B cell (primary cell): ENCODE data around the gene LRRC8B. TPM values are rescaled to one million over a fixed set of nuclear protein-coding genes. Genes with fewer than 3 reads are reported as not detected.

Experiments
- ATAC-seq: fragments of 200-7000 bp; cut with Tn5 transposase; one replicate; pipeline ENCODE4 v1.10.0; 2021; ENCODE audit warnings: low read depth, mild to moderate bottlenecking, moderate number of reproducible peaks, moderate library complexity
- CTCF ChIA-PET: fragments of 350-600 bp; sonication (Branson Sonifier 250); formaldehyde crosslinking; loops from one replicate; lab custom pipeline; 2021; ENCODE audit warnings: antibody characterized with exemption, inconsistent platforms; lab: Charles Lee
- POLR2A ChIA-PET: fragments of 350-600 bp; sonication (Branson Sonifier 250); formaldehyde crosslinking; loops from one replicate; lab custom pipeline; 2021; ENCODE audit warnings: antibody characterized with exemption; lab: Charles Lee
- DNase-seq: peaks from one replicate; pipeline ENCODE4 v3.0.0; 2013
- H2AFZ ChIP-seq: 2 replicates; pipeline ENCODE4 v1.6.1; 2012; ENCODE audit warnings: mild to moderate bottlenecking, low read depth, low read length; ENCODE audit not compliant: insufficient read depth, poor library complexity, severe bottlenecking
- H3K27ac ChIP-seq, 2 donors: 1 replicate in 1 of 2; 2 replicates in 1 of 2; pipeline ENCODE4 v1.5.1; 2012 to 2013; ENCODE audit warnings: low read length in 2 of 2, mild to moderate bottlenecking in 2 of 2, moderate library complexity in 1 of 2
- H3K27me3 ChIP-seq, 4 experiments: fragments of 200-600 bp in 1 of 4; sonication (generic) in 1 of 4; replicated peaks in 1 of 4; 1 replicate in 2 of 4; 2 replicates in 2 of 4; pipeline versions ENCODE4 v1.6.1 to v1.7.0; 2013 to 2016; ENCODE audit warnings: low read length in 3 of 4, mild to moderate bottlenecking in 2 of 4, mixed read lengths in 1 of 4, moderate library complexity in 1 of 4; ENCODE audit not compliant: insufficient read depth in 4 of 4, control insufficient read depth in 3 of 4; ENCODE audit errors: control extremely low read depth in 1 of 4
- H3K36me3 ChIP-seq, 2 experiments: replicated peaks in 1 of 2; 1 replicate in 1 of 2; 2 replicates in 1 of 2; pipeline versions ENCODE4 v1.6.1 to v1.7.1; 2013; ENCODE audit warnings: low read length in 1 of 2; ENCODE audit not compliant: insufficient read depth in 2 of 2, control insufficient read depth in 1 of 2; ENCODE audit errors: control extremely low read depth in 1 of 2, extremely low read depth in 1 of 2
- H3K4me1 ChIP-seq, 2 donors: fragments of 200-600 bp in 1 of 2; sonication (generic) in 1 of 2; 1 replicate in 1 of 2; 2 replicates in 1 of 2; pipeline versions ENCODE4 v1.5.1 to v1.6.1; 2013 to 2017; ENCODE audit warnings: low read length in 2 of 2; ENCODE audit not compliant: control insufficient read depth in 2 of 2, insufficient read depth in 2 of 2
- H3K4me2 ChIP-seq: replicated peaks from 2 replicates; pipeline ENCODE3; 2012; ENCODE audit warnings: mild to moderate bottlenecking, low read depth, low read length; ENCODE audit not compliant: poor library complexity, severe bottlenecking
- H3K4me3 ChIP-seq, 5 experiments: fragments of 200-600 bp in 1 of 5; sonication (generic) in 1 of 5; 1 replicate in 3 of 5; 2 replicates in 2 of 5; pipeline versions ENCODE4 v1.5.1 to v1.7.0; 2011 to 2016; ENCODE audit warnings: low read length in 4 of 5, mild to moderate bottlenecking in 4 of 5, low read depth in 2 of 5, control low read depth in 1 of 5, moderate library complexity in 1 of 5; ENCODE audit not compliant: insufficient read depth in 1 of 5; ENCODE audit errors: control extremely low read depth in 1 of 5, extremely low read depth in 1 of 5
- H3K79me2 ChIP-seq: fragments of 200-600 bp; sonication (generic); one replicate; pipeline ENCODE4 v1.6.0; 2016; ENCODE audit warnings: low read length; ENCODE audit not compliant: control insufficient read depth, insufficient read depth
- H3K9ac ChIP-seq: fragments of 200-600 bp; sonication (generic); 2 replicates; pipeline ENCODE4 v1.6.1; 2017; ENCODE audit warnings: mild to moderate bottlenecking, low read length, moderate library complexity
- H3K9me3 ChIP-seq, 3 donors: one replicate each; pipeline versions ENCODE4 v1.6.1 to v1.7.1; 2013; ENCODE audit warnings: low read length in 2 of 3; ENCODE audit not compliant: control insufficient read depth in 2 of 3, insufficient read depth in 1 of 3; ENCODE audit errors: control extremely low read depth in 1 of 3
- H4K20me1 ChIP-seq: 2 replicates; pipeline ENCODE4 v1.6.0; 2012; ENCODE audit warnings: mild to moderate bottlenecking, low read length; ENCODE audit not compliant: insufficient read depth, control insufficient read depth, poor library complexity, severe bottlenecking
- H3K27ac Mint-ChIP-seq: one replicate; pipeline ENCODE4 v1.8.0; 2021; ENCODE audit warnings: mixed read lengths
- H3K27me3 Mint-ChIP-seq: one replicate; pipeline ENCODE4 v1.8.0; 2021; ENCODE audit warnings: mixed read lengths
- H3K4me1 Mint-ChIP-seq: one replicate; pipeline ENCODE4 v1.8.0; 2021; ENCODE audit warnings: mixed read lengths
- H3K4me3 Mint-ChIP-seq: one replicate; pipeline ENCODE4 v1.8.0; 2021; ENCODE audit warnings: mixed read lengths
- H3K9me3 Mint-ChIP-seq: one replicate; pipeline ENCODE4 v1.8.0; 2022; ENCODE audit warnings: mixed read lengths; ENCODE audit not compliant: insufficient read depth
- EZH2 ChIP-seq: IDR thresholded peaks from 2 replicates; pipeline ENCODE4 v1.6.1; 2012; ENCODE audit warnings: borderline replicate concordance, low read depth, mild to moderate bottlenecking, moderate library complexity, low read length; ENCODE audit not compliant: insufficient read depth, poor library complexity, severe bottlenecking
- WGBS: methylation state at CpG from one replicate; pipeline ENCODE4 v1.1.5; 2013; ENCODE audit warnings: missing lambda C conversion rate; ENCODE audit not compliant: insufficient coverage; 5-methylcytosine and 5-hydroxymethylcytosine counted together
- intact Hi-C: fragments of 100-400 bp; cut with micrococcal nuclease; formaldehyde crosslinking; loops from one replicate; pipeline ENCODE4 v1.10.0; 2022
- polyA plus RNA-seq: library from polyadenylated mRNA; depleted of rRNA; stranded (reverse); fragments of >200 nt; gene quantifications from 2 replicates; pipeline ENCODE4 v1.2.3, GENCODE V29; 2012
- total RNA-seq, 2 donors: library from RNA; stranded (reverse); fragments of 120-200 nt in 1 of 2; gene quantifications; 1 replicate in 1 of 2; 2 replicates in 1 of 2; pipeline versions ENCODE4 v1.2.3 to v1.2.4, GENCODE V29; 2013 to 2022
- TF ChIP-seq, protein P1 (sequence below): fragments of 200-600 bp; IDR thresholded peaks from one replicate; pipeline ENCODE4 v1.8.0; 2022; ENCODE audit warnings: antibody characterized with exemption, mild to moderate bottlenecking

LRRC8B gene
- total and polyA plus RNA-seq, 2 donors (not counting 1 experiment from before 2014, with no cell fraction given) = 2.2 to 9.9 TPM

DNA sequence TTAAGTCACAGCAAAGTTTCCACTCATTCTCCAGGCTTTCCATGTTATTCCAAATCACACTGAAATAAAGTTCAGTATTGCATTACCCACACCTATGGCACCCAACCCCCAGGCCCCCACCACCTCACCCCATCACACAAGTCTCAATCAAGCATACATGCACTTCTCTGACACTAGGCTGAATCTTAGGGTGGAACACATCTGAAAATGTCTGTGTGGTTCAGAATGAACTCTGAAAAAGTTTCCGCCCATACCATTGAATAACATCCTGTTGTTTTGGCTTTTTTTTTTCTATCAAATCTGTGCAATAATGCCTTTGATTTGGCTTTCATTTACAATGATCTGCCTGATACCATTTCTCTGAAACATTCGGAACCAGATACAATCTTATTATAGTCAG lies 82.5 kb downstream of the LRRC8B start:
- DNase-seq (no peak), ATAC-seq (peak; percentile 26)
- Histone ChIP-seq H3K4me1 (peaks cover 44 to 56% of the 10 kb centered on the region in 2 donors), H3K9me3 (peaks cover 0 to 6% (median 0%) of the 10 kb centered on the region in 3 donors), H3K9ac (peak overlapping the region; percentile 19), H3K27me3 (no peaks in the 10 kb centered on the region), H2AFZ (no peak overlapping the region), H3K79me2 (no peaks in the 10 kb centered on the region), H4K20me1 (no peaks in the 10 kb centered on the region), H3K4me2 (peak overlapping the region; percentile 54), H3K27ac (peak overlapping the region in 1 of 2 donors; percentile 52), H3K4me3 (no peak overlapping the region), H3K36me3 (no peaks in the 10 kb centered on the region)
- intact Hi-C loops = no loop called here
- Mint-ChIP-seq H3K9me3 (no peaks in the 10 kb centered on the region), H3K4me1 (peaks cover 55% of the 10 kb centered on the region), H3K4me3 (peak overlapping the region; percentile 45), H3K27ac (peak overlapping the region; percentile 57), H3K27me3 (no peaks in the 10 kb centered on the region)
- POLR2A ChIA-PET = no interaction called here
- CTCF ChIA-PET = interaction anchor here (1.0 to 11.5 kb wide), 6 partner anchors 9 to 156 kb away, joined by 3 to 83 read pairs (median 4); no protein-coding TSS in a partner anchor
- WGBS = no CpG with 5 or more reads among the region's 2 CpGs
- no peak for TF ChIP-seq EZH2
- TF ChIP-seq, protein P1, sequence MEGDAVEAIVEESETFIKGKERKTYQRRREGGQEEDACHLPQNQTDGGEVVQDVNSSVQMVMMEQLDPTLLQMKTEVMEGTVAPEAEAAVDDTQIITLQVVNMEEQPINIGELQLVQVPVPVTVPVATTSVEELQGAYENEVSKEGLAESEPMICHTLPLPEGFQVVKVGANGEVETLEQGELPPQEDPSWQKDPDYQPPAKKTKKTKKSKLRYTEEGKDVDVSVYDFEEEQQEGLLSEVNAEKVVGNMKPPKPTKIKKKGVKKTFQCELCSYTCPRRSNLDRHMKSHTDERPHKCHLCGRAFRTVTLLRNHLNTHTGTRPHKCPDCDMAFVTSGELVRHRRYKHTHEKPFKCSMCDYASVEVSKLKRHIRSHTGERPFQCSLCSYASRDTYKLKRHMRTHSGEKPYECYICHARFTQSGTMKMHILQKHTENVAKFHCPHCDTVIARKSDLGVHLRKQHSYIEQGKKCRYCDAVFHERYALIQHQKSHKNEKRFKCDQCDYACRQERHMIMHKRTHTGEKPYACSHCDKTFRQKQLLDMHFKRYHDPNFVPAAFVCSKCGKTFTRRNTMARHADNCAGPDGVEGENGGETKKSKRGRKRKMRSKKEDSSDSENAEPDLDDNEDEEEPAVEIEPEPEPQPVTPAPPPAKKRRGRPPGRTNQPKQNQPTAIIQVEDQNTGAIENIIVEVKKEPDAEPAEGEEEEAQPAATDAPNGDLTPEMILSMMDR = no peak

DNA sequence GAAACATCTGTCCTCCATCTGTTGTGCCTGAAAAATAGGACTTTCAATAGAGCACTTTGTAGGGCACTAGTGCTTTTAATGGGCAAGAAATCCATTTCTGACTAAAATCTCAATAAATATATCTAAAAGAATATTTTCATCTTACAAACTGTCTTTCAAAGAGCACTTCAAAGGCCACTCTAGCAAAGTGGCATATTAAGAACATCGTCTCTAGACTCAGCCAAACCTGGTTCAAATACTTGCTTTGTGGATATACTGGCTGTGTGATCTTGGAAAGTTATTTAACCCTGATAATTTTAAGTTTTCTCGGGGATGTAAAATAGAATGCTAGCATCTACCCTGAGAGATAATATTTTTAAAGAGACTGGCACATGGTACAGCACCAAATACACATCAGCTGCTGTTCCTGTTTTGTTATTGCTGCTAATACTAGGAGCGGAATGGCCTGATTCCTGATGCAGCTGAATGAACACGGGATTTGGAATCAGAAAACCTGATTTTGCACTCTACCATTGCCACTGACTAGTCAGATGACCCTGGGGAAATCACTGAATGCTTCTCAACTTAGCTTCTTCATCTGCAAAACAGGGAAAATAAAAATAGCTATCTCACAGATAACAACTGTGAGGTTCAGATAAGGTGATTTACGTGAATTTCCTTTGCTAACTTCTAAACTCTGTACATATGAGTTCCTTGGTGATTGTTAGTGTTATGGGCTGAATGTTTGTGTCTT lies 83.1 kb downstream of the LRRC8B start:
- CTCF ChIA-PET = interaction anchor here (1.0 to 11.5 kb wide), 6 partner anchors 9 to 155 kb away, joined by 3 to 83 read pairs (median 4); no protein-coding TSS in a partner anchor
- Histone ChIP-seq H3K79me2 (no peaks in the 10 kb centered on the region), H3K4me1 (peaks cover 44 to 58% of the 10 kb centered on the region in 2 donors), H3K4me2 (peak overlapping the region; percentile 54), H3K36me3 (no peaks in the 10 kb centered on the region), H3K9me3 (peaks cover 0 to 6% (median 0%) of the 10 kb centered on the region in 3 donors), H3K27ac (peak overlapping the region in 1 of 2 donors; percentile 52), H2AFZ (no peak overlapping the region), H3K4me3 (peak overlapping the region in 1 of 5 experiments; percentile 13), H3K9ac (peak overlapping the region; percentile 19), H3K27me3 (no peaks in the 10 kb centered on the region), H4K20me1 (no peaks in the 10 kb centered on the region)
- Mint-ChIP-seq H3K27ac (peak overlapping the region; percentile 87), H3K9me3 (no peaks in the 10 kb centered on the region), H3K27me3 (no peaks in the 10 kb centered on the region), H3K4me1 (peaks cover 56% of the 10 kb centered on the region), H3K4me3 (peak overlapping the region; percentile 68)
- intact Hi-C loops = no loop called here
- POLR2A ChIA-PET = no interaction called here
- TF ChIP-seq, protein P1 = no peak
- no peak for TF ChIP-seq EZH2
- ATAC-seq = peak; percentile 4
- no CpG with 5 or more reads among the region's 5 CpGs for WGBS
- DNase-seq = no peak
